HG03460 (cell line): ENCODE data around the gene PKNOX2.

ENCODE experiments used
- ATAC-seq: cut with Tn5 transposase; IDR thresholded peaks from one replicate; pipeline ENCODE4 v1.9.1; 2021; ENCODE audit not compliant: unreplicated experiment

The PKNOX2 gene

GRCh38 chr11:125429807-125430678 lies 265.5 kb downstream of the PKNOX2 start:
- ATAC-seq = no peak

- no peak for ATAC-seq
Measured at GRCh38 chr11:125431009-125431408, 266.5 kb downstream of the PKNOX2 start.

GRCh38 chr11:125431481-125431880 lies 266.9 kb downstream of the PKNOX2 start:
- no peak for ATAC-seq

GRCh38 chr11:125433454-125434121 lies 269.0 kb downstream of the PKNOX2 start:
- ATAC-seq = no peak

GRCh38 chr11:125435461-125436238 lies 271.1 kb downstream of the PKNOX2 start:
- ATAC-seq = no peak

- no peak for ATAC-seq
Measured at GRCh38 chr11:125441648-125442410, 277.3 kb downstream of the PKNOX2 start.

GRCh38 chr11:125442946-125443345 lies 278.4 kb downstream of the PKNOX2 start:
- no peak for ATAC-seq

- ATAC-seq = no peak
Measured at GRCh38 chr11:125443767-125444311, 279.3 kb downstream of the PKNOX2 start.

- ATAC-seq = no peak
Measured at GRCh38 chr11:125445731-125446130, 281.2 kb downstream of the PKNOX2 start.

- no peak for ATAC-seq
Measured at GRCh38 chr11:125446279-125446678, 281.7 kb downstream of the PKNOX2 start.

GRCh38 chr11:125447721-125448120 lies 283.2 kb downstream of the PKNOX2 start:
- ATAC-seq = no peak

- ATAC-seq = no peak
Measured at GRCh38 chr11:125448136-125448535, 283.6 kb downstream of the PKNOX2 start.

- no peak for ATAC-seq
Measured at GRCh38 chr11:125449565-125449964, 285.0 kb downstream of the PKNOX2 start.

- ATAC-seq = no peak
Measured at GRCh38 chr11:125451400-125452124, 287.0 kb downstream of the PKNOX2 start.

GRCh38 chr11:125452125-125452470 lies 287.5 kb downstream of the PKNOX2 start:
- ATAC-seq = no peak

- ATAC-seq = no peak
Measured at GRCh38 chr11:125454047-125454446, 289.5 kb downstream of the PKNOX2 start.

- ATAC-seq = no peak
Measured at GRCh38 chr11:125455851-125456250, 291.3 kb downstream of the PKNOX2 start.

GRCh38 chr11:125457814-125458343 lies 293.3 kb downstream of the PKNOX2 start:
- ATAC-seq = no peak

GRCh38 chr11:125460275-125460674 lies 295.7 kb downstream of the PKNOX2 start:
- ATAC-seq = no peak
